GM19351 (cell line): ENCODE measurements around the gene SCD5.

Experiments used
- ATAC-seq: cut with Tn5 transposase; IDR thresholded peaks from one replicate; pipeline ENCODE4 v1.9.1; 2021; ENCODE audit warnings: mild to moderate bottlenecking, moderate library complexity; ENCODE audit not compliant: unreplicated experiment

SCD5 gene

GRCh38 chr4:82697561-82697960 lies 101.0 kb downstream of the SCD5 start:
- no peak for ATAC-seq

GRCh38 chr4:82696117-82696860 lies 102.3 kb downstream of the SCD5 start:
- ATAC-seq, result no peak

- ATAC-seq, result no peak
These were observed 103.7 kb downstream of the SCD5 start for GRCh38 chr4:82694892-82695291.

- no peak for ATAC-seq
These were observed 104.5 kb downstream of the SCD5 start for GRCh38 chr4:82694046-82694445.

- ATAC-seq, result no peak
These were observed 106.4 kb downstream of the SCD5 start for GRCh38 chr4:82692101-82692780.

GRCh38 chr4:82691431-82691830 lies 107.2 kb downstream of the SCD5 start:
- ATAC-seq, result no peak

GRCh38 chr4:82688091-82688795 lies 110.4 kb downstream of the SCD5 start:
- no peak for ATAC-seq

GRCh38 chr4:82687531-82687930 lies 111.1 kb downstream of the SCD5 start:
- ATAC-seq, result no peak

- no peak for ATAC-seq
These were observed 116.8 kb downstream of the SCD5 start for GRCh38 chr4:82681754-82682153.

- ATAC-seq, result no peak
These were observed 117.8 kb downstream of the SCD5 start for GRCh38 chr4:82680834-82681233.

- no peak for ATAC-seq
These were observed 119.1 kb downstream of the SCD5 start for GRCh38 chr4:82679531-82679930.

GRCh38 chr4:82678051-82678450 lies 120.5 kb downstream of the SCD5 start:
- no peak for ATAC-seq

GRCh38 chr4:82677327-82677726 lies 121.3 kb downstream of the SCD5 start:
- ATAC-seq, result no peak

- ATAC-seq, result no peak
These were observed 130.7 kb downstream of the SCD5 start for GRCh38 chr4:82667761-82668480.

GRCh38 chr4:82666970-82667665 lies 131.5 kb downstream of the SCD5 start:
- no peak for ATAC-seq

- no peak for ATAC-seq
These were observed 137.2 kb downstream of the SCD5 start for GRCh38 chr4:82661181-82661992.

- no peak for ATAC-seq
These were observed 146.5 kb downstream of the SCD5 start for GRCh38 chr4:82652062-82652461.

GRCh38 chr4:82650868-82651267 lies 147.7 kb downstream of the SCD5 start:
- ATAC-seq, result no peak

GRCh38 chr4:82648356-82648755 lies 150.2 kb downstream of the SCD5 start:
- ATAC-seq, result no peak
